Heart right ventricle (tissue), 16 donors: Measurements from ENCODE around the gene MTCL3.

Source experiments
- ATAC-seq, 8 donors: fragments of 200-7000 bp; cut with Tn5 transposase; one replicate each; pipeline ENCODE4 v1.9.1; 2020; ENCODE audit warnings: mild to moderate bottlenecking in 8 of 8, moderate library complexity in 8 of 8, moderate number of reproducible peaks in 1 of 8
- DNase-seq, 2 donors: peaks; one replicate each; pipeline ENCODE4 v3.0.0-alpha.2; 2020
- H3K27ac ChIP-seq, 10 donors: fragments of 200-600 bp; sonication (generic) in 2 of 10; one replicate each; pipeline versions ENCODE4 v1.5.0 to v1.8.0; 2020 to 2022; ENCODE audit warnings: mild to moderate bottlenecking in 3 of 10
- H3K27me3 ChIP-seq, 7 donors: fragments of 200-600 bp; one replicate each; pipeline ENCODE4 v1.8.0; 2021 to 2022; ENCODE audit warnings: mild to moderate bottlenecking in 2 of 7
- H3K36me3 ChIP-seq, 9 donors: fragments of 200-600 bp; sonication (generic) in 1 of 9; one replicate each; pipeline versions ENCODE4 v1.5.0 to v1.8.0; 2020 to 2022; ENCODE audit warnings: mild to moderate bottlenecking in 2 of 9
- H3K4me1 ChIP-seq, 9 donors: fragments of 200-600 bp; sonication (generic) in 1 of 9; one replicate each; pipeline versions ENCODE4 v1.5.0 to v1.8.0; 2020 to 2022; ENCODE audit warnings: mild to moderate bottlenecking in 4 of 9
- H3K4me3 ChIP-seq, 10 donors: fragments of 200-600 bp; sonication (generic) in 2 of 10; one replicate each; pipeline versions ENCODE4 v1.5.0 to v1.8.0; 2020 to 2022; ENCODE audit warnings: mild to moderate bottlenecking in 7 of 10, moderate library complexity in 2 of 10
- H3K9me3 ChIP-seq, 11 donors: fragments of 200-600 bp in 10 of 11; sonication (generic) in 2 of 11; one replicate each; pipeline versions ENCODE4 v1.5.0 to v1.8.0; 2013 to 2022; ENCODE audit warnings: mild to moderate bottlenecking in 2 of 11, control low read depth in 1 of 11, moderate library complexity in 1 of 11
- WGBS, 2 donors: extraction: QIAGEN DNeasy Blood & Tissue Kit; methylation state at CpG; one replicate each; pipeline ENCODE4 v1.1.7; 2013; ENCODE audit warnings: inconsistent platforms in 1 of 2; 5-methylcytosine and 5-hydroxymethylcytosine counted together
- intact Hi-C, 10 donors: fragments of 100-400 bp; cut with DNase I; formaldehyde crosslinking; loops; one replicate each; pipeline versions ENCODE4 v1.11.1 to v1.14.2; 2022
- TF ChIP-seq, protein P1 (sequence below), 9 donors: fragments of 200-600 bp; sonication (generic) in 2 of 9; IDR thresholded peaks; one replicate each; pipeline versions ENCODE4 v1.5.0 to v1.8.0; 2021 to 2022; ENCODE audit warnings: antibody characterized with exemption in 9 of 9, mild to moderate bottlenecking in 5 of 9, moderate library complexity in 1 of 9
- donor health status: Arrhythmogenic right ventricular cardiomyopathy.
- donor health status: ischemic (EF 13 %, LVEDD 7.1; RV severe dilation, severe dysfunction).
- donor health status: healthy with polysubstance abuse.
- donor health status: DM: no; HTN: yes; CAD: no.
- donor health status: DM: no; HTN: no; CAD: no.
- donor health status: ischemic (EF 25% LVEDD 6.9; RV normal size, moderate dysfunction).
- donor health status: ischemic (EF 25% LVEDD 5.7; RV mildly dilated, moderate dysfunction).
- donor health status: healthy.
- donor health status: DM: yes; HTN: yes; CAD: no.
- donor health status: Ischemic cardiomyopathy.
- donor health status: ischemic (EF 35%, LVEDD 5.7; RV mildly dilated, moderate dysfunction).
- donor health status: nonischemic (EF 11% LVEDD 7.7; RV severe dilation, severe dysfunction).
- donor health status: DM: yes; HTN: yes; CAD: no.
- donor health status: PGD.
- donor health status: ischemic (EF 29% LVEDD 5.4; RV normal size, mild dysfunction).
- donor health status: nonischemic (EF 23%, LVEDD 6.1; RV moderate dilation, normal function).

Gene MTCL3

DNA sequence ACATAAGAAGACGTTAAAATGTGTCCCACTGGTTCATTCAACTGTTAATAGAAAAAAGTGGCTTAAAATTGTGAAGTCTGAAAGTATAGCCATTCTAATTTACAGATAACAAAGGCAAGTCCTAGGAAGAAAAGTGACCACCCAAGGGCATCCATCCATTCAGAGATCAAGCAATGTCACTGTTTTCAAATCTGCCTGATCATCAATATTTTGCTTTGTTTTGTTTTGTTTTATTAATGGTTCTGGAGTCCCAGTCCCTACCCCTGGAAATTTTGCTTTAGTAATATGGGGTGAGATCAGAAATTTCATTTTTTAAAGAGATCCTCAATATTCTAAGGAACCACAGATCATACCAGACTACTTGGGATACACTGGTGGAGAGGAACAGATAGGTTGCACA is 77.3 kb downstream of the MTCL3 start:
- intact Hi-C loops: no loop called here
- Histone ChIP-seq H3K27me3 (no peaks in the 10 kb centered on the region), H3K9me3 (no peaks in the 10 kb centered on the region), H3K27ac (no peak overlapping the region), H3K4me3 (no peak overlapping the region), H3K4me1 (no peaks in the 10 kb centered on the region), H3K36me3 (peaks cover 0 to 15% (median 0%) of the 10 kb centered on the region in 9 donors)
- ATAC-seq: no peak
- TF ChIP-seq, protein P1, sequence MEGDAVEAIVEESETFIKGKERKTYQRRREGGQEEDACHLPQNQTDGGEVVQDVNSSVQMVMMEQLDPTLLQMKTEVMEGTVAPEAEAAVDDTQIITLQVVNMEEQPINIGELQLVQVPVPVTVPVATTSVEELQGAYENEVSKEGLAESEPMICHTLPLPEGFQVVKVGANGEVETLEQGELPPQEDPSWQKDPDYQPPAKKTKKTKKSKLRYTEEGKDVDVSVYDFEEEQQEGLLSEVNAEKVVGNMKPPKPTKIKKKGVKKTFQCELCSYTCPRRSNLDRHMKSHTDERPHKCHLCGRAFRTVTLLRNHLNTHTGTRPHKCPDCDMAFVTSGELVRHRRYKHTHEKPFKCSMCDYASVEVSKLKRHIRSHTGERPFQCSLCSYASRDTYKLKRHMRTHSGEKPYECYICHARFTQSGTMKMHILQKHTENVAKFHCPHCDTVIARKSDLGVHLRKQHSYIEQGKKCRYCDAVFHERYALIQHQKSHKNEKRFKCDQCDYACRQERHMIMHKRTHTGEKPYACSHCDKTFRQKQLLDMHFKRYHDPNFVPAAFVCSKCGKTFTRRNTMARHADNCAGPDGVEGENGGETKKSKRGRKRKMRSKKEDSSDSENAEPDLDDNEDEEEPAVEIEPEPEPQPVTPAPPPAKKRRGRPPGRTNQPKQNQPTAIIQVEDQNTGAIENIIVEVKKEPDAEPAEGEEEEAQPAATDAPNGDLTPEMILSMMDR (IDR thresholded peaks at IDR 0.05): no peak
- WGBS, 2 donors: 79 to 82% methylated on average over 1 of the region's 1 CpG
- DNase-seq: no peak

DNA sequence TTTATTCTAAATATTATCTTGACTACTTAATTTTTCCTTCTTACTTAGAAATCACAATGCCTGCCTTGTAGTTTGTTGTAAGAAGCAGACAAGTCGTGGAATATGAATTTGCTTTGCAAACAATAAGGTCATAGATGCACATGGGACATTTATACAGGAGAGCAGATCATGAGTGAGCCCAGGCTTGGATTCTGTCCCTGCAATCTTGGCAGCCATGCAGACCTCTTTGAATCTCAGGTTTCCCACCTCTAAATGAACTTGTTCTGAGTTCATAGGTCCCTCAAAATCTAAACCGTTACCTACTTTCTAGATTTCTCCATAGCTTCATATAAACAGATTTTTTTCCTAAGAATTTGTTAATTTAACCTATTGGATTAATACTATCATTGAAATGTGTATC is 79.4 kb downstream of the MTCL3 start:
- Histone ChIP-seq H3K9me3 (no peaks in the 10 kb centered on the region), H3K4me1 (no peaks in the 10 kb centered on the region), H3K27me3 (no peaks in the 10 kb centered on the region), H3K27ac (no peak overlapping the region), H3K36me3 (peaks cover 0 to 6% (median 0%) of the 10 kb centered on the region in 9 donors), H3K4me3 (no peak overlapping the region)
- ATAC-seq: no peak
- intact Hi-C loops: no loop called here
- 35 to 50% methylated on average over 2 of the region's 2 CpGs for WGBS, 2 donors
- TF ChIP-seq, protein P1 (IDR thresholded peaks at IDR 0.05): no peak
- no peak for DNase-seq

DNA sequence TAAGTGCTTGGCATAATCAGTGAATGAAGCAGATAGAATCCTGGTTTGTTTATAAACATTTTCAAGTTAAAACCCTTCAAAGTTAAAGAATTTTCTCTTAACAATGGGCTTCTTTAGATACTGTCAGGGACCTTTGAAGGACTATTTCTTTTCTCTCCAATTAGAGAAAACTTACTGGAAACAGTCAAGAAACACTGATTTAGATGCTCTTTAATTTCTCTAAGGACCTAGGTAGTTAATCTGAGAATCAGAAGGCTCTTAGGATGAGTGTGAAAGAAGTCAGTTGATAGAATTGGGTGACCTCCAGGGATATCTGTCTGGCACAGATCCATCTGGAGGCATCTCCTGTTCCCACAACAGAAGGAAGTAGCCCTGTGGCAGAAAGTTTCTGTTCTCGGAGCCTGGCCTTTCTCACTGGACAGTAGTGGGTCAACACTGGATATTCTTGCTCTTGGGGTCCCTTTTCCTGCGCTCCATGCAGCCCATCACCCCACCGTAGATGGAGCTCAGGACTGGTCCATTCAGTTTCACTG is 82.5 kb downstream of the MTCL3 start:
- ATAC-seq (peak in 1 of 8 donors; percentile 35), DNase-seq (no peak)
- no peaks in the 10 kb centered on the region for H3K27me3 ChIP-seq
- intact Hi-C loops: no loop called here
- no peak overlapping the region for H3K4me3 ChIP-seq
- 62 to 72% methylated on average over 3 of the region's 3 CpGs for WGBS, 2 donors
- no peak overlapping the region for H3K27ac ChIP-seq
- no peaks in the 10 kb centered on the region for H3K4me1 ChIP-seq
- TF ChIP-seq, protein P1 (IDR thresholded peaks at IDR 0.05): no peak
- no peaks in the 10 kb centered on the region for H3K9me3 ChIP-seq
- no peaks in the 10 kb centered on the region for H3K36me3 ChIP-seq

DNA sequence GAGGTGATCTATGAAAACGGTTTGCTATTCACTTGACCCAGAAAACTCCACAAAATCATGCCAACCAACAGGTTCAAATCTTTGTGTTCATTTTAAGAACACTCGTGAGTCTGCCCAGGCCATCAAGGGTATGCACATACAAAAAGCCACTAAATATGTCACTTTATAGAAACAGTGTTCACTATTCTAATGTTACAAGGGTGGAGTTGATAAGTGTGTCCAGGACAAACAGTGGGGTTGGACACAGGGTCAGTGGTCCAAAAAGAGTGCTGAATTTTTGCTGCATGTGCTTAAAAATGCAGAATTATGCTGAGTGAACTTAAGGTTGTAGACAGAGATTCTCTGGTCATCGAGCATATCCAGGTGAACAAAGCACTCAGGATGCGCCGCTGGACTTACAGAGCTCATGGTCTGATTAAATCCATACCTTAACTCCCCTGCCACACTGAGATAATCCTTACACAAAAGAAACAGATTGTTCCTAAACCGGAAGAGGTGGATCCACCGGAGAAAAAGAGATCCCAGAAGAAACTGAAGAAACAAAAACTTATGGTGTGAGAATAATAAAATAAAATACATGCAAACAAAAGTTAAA is 83.4 kb downstream of the MTCL3 start:
- Histone ChIP-seq H3K27me3 (no peaks in the 10 kb centered on the region), H3K4me1 (no peaks in the 10 kb centered on the region), H3K4me3 (no peak overlapping the region), H3K27ac (no peak overlapping the region), H3K9me3 (peaks cover 0 to 6% (median 0%) of the 10 kb centered on the region in 11 donors), H3K36me3 (no peaks in the 10 kb centered on the region)
- ATAC-seq (no peak), DNase-seq (no peak)
- TF ChIP-seq, protein P1 (IDR thresholded peaks at IDR 0.05): no peak
- 78 to 79% methylated on average over 7 of the region's 7 CpGs for WGBS, 2 donors
- intact Hi-C loops: no loop called here
